ENCODE results near the gene ZNF263.

The ZNF263 gene

GRCh38 chr16:3243882-3244281, 39.4 kb upstream of the ZNF263 start:
- H3K4me3 ChIP-seq (ENCODE audit: low read depth, low read length) = no peak overlapping the region
- TF ChIP-seq CTCF (IDR thresholded peaks at IDR 0.05; ENCODE audit: borderline replicate concordance, insufficient read depth, low read depth, low read length) = no peak

GRCh38 chr16:3246002-3246401, 37.3 kb upstream of the ZNF263 start:
- TF ChIP-seq CTCF (IDR thresholded peaks at IDR 0.05; ENCODE audit: borderline replicate concordance, insufficient read depth, low read depth, low read length) = no peak
- no peak overlapping the region for H3K4me3 ChIP-seq (ENCODE audit: low read depth, low read length)

- H3K4me3 ChIP-seq (ENCODE audit: low read depth, low read length) = no peak overlapping the region
- TF ChIP-seq CTCF (IDR thresholded peaks at IDR 0.05; ENCODE audit: borderline replicate concordance, insufficient read depth, low read depth, low read length) = no peak
These were observed 36.4 kb upstream of the ZNF263 start for GRCh38 chr16:3246876-3247275.

GRCh38 chr16:3248596-3248995, 34.7 kb upstream of the ZNF263 start:
- no peak overlapping the region for H3K4me3 ChIP-seq (ENCODE audit: low read depth, low read length)
- TF ChIP-seq CTCF (IDR thresholded peaks at IDR 0.05; ENCODE audit: borderline replicate concordance, insufficient read depth, low read depth, low read length) = no peak

GRCh38 chr16:3249020-3249419, 34.3 kb upstream of the ZNF263 start:
- TF ChIP-seq CTCF (IDR thresholded peaks at IDR 0.05; ENCODE audit: borderline replicate concordance, insufficient read depth, low read depth, low read length) = no peak
- no peak overlapping the region for H3K4me3 ChIP-seq (ENCODE audit: low read depth, low read length)

GRCh38 chr16:3249451-3249850, 33.8 kb upstream of the ZNF263 start:
- no peak for TF ChIP-seq CTCF (IDR thresholded peaks at IDR 0.05; ENCODE audit: borderline replicate concordance, insufficient read depth, low read depth, low read length)
- no peak overlapping the region for H3K4me3 ChIP-seq (ENCODE audit: low read depth, low read length)

GRCh38 chr16:3252967-3253366, 30.3 kb upstream of the ZNF263 start:
- no peak for TF ChIP-seq CTCF (IDR thresholded peaks at IDR 0.05; ENCODE audit: borderline replicate concordance, insufficient read depth, low read depth, low read length)
- H3K4me3 ChIP-seq (ENCODE audit: low read depth, low read length) = no peak overlapping the region

All from GM12875 (cell line).